ENCODE results near the gene PTPN21.

The PTPN21 gene

DNA sequence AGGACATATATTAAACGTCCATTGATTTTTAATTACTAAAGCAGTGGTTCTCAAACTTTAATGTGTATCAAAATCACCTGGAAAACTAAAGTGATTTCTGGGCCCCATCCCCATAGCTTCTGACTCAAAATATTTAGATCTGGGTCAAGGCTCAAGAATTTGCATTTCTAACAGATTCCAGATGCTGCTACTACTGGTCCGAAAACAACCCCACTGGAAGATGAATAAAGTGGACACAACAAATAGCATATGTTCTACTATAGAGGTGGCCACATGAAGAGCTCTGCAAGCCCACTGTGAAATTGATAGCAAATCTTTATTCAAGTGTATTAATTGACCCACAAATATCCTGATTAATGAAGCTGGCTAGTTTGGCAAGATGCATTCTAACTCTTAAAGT, 99.9 kb downstream of the PTPN21 start:
- DNase-seq = no peak

DNA sequence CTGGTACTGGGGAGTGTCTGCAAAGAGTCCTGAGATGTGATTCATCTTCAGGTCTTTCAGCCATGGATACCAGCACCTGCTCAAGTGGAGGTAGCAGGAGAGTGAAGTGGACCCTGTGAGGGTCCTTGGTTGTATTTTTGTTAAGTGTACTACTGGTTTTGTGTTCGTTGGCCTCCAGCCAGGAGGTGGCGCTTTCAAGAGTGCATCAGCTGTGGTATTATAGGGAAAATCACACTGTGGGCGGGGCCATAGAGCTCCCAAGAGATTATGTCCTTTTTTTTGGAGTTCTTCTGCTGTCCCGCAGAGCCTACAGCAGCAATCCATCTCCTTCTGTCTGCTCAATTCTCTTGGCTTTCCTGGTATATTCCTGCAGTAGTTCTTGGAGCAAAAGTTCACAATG, 102.6 kb downstream of the PTPN21 start:
- DNase-seq = no peak

DNA sequence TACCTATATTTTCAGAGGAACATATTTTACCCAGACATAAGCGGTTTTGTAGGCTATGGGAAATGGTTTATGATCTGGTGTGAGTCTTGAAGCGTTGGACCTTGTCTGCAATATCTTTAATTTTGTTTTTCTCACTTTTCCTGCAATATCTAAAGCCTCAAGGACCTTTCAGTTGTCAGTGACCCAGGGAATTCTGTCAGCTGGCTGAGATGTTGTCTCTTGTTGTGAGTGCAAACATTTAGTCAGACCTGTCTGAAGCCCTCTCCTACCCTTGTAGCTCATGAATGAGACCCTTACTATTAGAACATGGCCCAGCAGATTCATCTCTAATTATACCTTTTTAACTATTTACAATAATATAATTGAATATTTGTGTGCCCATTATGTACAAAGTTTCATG, 115.7 kb downstream of the PTPN21 start:
- DNase-seq = no peak

- no peak for DNase-seq
These were observed 117.1 kb downstream of the PTPN21 start for GRCh38 chr14:88437658-88438057.

GRCh38 chr14:88430976-88431375, 123.8 kb downstream of the PTPN21 start:
- no peak for DNase-seq

DNA sequence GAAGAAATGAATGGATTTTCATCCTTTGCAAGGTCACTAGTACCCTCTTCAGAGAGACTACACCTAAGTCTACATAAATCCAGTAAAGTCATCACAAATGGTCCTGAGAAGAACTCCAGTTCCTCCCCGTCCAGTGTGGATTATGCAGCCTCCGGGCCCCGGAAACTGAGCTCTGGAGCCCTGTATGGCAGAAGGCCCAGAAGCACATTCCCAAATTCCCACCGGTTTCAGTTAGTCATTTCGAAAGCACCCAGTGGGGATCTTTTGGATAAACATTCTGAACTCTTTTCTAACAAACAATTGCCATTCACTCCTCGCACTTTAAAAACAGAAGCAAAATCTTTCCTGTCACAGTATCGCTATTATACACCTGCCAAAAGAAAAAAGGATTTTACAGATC, 128.5 kb downstream of the PTPN21 start:
- no peak for DNase-seq

GRCh38 chr14:88424573-88424972, 130.2 kb downstream of the PTPN21 start:
- DNase-seq = no peak

DNA sequence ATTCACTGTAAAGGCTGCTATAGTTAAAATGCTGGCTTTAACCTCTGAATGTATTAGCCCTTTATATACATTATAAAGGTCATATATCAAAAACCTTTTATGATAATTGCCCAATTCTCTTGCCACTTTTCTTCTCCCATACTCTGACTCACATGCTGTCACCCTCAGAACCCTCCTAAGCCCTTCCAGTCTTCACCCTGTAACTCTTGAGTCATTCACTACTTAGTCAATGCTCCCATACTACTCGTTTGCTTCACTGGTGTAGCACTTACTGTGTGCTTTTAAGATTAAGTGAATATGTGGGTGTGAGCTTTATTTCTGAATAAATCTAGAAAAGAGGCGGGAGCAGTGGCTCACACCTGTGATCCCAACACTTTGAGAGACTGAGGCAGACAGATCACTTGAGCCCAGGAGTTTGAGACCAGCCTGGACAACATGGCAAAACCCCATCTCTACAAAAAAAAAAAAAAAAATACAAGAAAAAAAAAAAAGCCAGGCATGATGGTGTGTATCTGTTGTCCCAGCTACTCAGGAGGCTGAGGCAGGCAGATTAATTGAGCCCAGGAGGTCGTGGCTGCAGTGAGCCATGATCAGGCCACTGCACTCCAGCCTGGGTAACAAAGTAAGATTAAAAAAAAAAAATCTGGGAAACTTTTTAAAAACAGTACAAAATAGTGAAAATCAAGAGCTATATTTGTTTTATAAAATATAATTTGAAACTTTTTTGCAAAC, 131.7 kb downstream of the PTPN21 start:
- DNase-seq = peak; percentile 16

- DNase-seq = no peak
These were observed 132.8 kb downstream of the PTPN21 start for GRCh38 chr14:88422047-88422446.

DNA sequence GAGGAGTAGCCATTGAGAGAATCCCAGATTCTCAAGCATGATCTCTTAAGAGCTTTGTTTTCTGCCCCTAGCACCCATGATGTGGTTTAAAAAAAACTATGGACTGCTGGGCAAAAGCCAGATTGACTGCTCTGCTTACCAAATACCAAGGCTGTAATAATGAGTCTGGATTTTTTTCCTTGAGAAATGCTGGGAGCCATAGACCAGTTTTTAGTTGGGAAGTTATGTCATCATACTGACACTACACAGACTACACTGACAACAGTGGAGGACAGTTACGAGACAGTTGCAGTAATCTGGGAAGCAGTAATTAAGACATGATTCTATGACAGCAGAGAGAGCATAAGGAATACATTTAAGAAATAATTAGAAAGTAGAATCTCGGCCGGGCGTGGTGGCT, 133.5 kb downstream of the PTPN21 start:
- DNase-seq = no peak

DNA sequence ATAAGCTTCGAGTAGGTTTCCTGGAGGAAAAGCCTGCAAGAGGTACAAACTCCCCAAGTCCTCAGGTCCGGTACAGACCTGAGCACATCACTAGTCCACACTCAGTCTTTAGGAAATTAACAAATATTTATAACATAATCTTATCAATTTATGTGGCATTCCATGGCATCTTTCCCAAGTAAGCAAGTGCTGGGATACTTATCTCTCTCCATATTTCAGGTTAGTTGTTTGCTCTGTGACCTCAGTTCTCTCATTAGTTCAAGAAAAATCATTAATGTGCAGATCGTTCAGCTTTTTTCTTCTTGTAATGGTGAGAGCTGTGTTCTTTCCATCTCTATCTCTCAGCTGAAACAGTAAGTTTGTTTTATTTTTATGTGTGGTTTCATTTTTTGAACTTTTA, 134.6 kb downstream of the PTPN21 start:
- no peak for DNase-seq

- DNase-seq = no peak
These were observed 137.2 kb downstream of the PTPN21 start for GRCh38 chr14:88417594-88417993.

Measured in stimulated activated CD4-positive, alpha-beta T cell treated with anti-CD3 and anti-CD28 coated beads, Interleukin-1b, Interleukin-23, amount 100 ng/mL, for 48 hours (primary cell).